Calu3 (cell line): Measurements from ENCODE around the gene PRR19. TPM values are rescaled to one million over a fixed set of nuclear protein-coding genes. Genes with fewer than 3 reads are reported as not detected.

Experiments used
- BruUV-seq: library from RNA; stranded (reverse); fragments of 400-500 nt; replicated peaks from 2 replicates; lab custom pipeline; 2021; lab: Mats Ljungman, UMichigan
- CTCF ChIA-PET: fragments of 300-600 bp; sonication (Branson Sonifier 250); formaldehyde crosslinking; loops from one replicate; lab custom pipeline; 2022; ENCODE audit warnings: antibody characterized with exemption; lab: Charles Lee
- DNase-seq: peaks from one replicate; pipeline ENCODE4 v3.0.0; 2022
- H3K27ac Mint-ChIP-seq: one replicate; pipeline ENCODE4 v1.8.0; 2022; ENCODE audit warnings: mixed read lengths; ENCODE audit not compliant: unreplicated experiment
- H3K27me3 Mint-ChIP-seq: one replicate; pipeline ENCODE4 v1.8.0; 2022; ENCODE audit warnings: mixed read lengths; ENCODE audit not compliant: unreplicated experiment
- H3K36me3 Mint-ChIP-seq: one replicate; pipeline ENCODE4 v1.8.0; 2022; ENCODE audit warnings: mild to moderate bottlenecking, moderate library complexity, mixed read lengths; ENCODE audit not compliant: insufficient read depth, unreplicated experiment
- H3K4me1 Mint-ChIP-seq: one replicate; pipeline ENCODE4 v1.8.0; 2022; ENCODE audit warnings: mild to moderate bottlenecking, low read depth, mixed read lengths; ENCODE audit not compliant: unreplicated experiment
- H3K4me3 Mint-ChIP-seq: one replicate; pipeline ENCODE4 v1.8.0; 2022; ENCODE audit warnings: mild to moderate bottlenecking, low read depth, moderate library complexity, mixed read lengths; ENCODE audit not compliant: unreplicated experiment
- H3K9me3 Mint-ChIP-seq: one replicate; pipeline ENCODE4 v1.8.0; 2022; ENCODE audit warnings: low read depth, mixed read lengths; ENCODE audit not compliant: unreplicated experiment
- CTCF ChIP-seq: fragments of 200-600 bp; IDR thresholded peaks from one replicate; pipeline ENCODE4 v1.8.0; 2022; ENCODE audit warnings: antibody characterized with exemption; ENCODE audit not compliant: unreplicated experiment
- intact Hi-C: fragments of 100-400 bp; cut with micrococcal nuclease; formaldehyde crosslinking; loops from one replicate; pipeline ENCODE4 v1.10.0; 2022; ENCODE audit not compliant: unreplicated experiment
- total RNA-seq: library from RNA; stranded (reverse); gene quantifications from 2 replicates; pipeline ENCODE4 v1.2.3, GENCODE V29; 2022

PRR19 gene
- total RNA-seq, 1 experiment from 2014 or later, result 2.4 TPM

- H3K9me3 Mint-ChIP-seq, result no peaks in the 10 kb centered on the region
- BruUV-seq, result no TSS peak
Observed at GRCh38 chr19:42271861-42272534, 29.9 kb upstream of the PRR19 start.

GRCh38 chr19:42272535-42272897, 29.4 kb upstream of the PRR19 start:
- no peak overlapping the region for H3K4me3 Mint-ChIP-seq
- CTCF ChIA-PET, result interaction anchor here (0.7 kb wide), 1 partner anchor 22 kb away, joined by 3 read pairs; no protein-coding TSS in a partner anchor
- H3K4me1 Mint-ChIP-seq, result peaks cover 8% of the 10 kb centered on the region
- no peak overlapping the region for H3K27ac Mint-ChIP-seq
- H3K9me3 Mint-ChIP-seq, result no peaks in the 10 kb centered on the region
- TF ChIP-seq CTCF, result no peak
- no TSS peak for BruUV-seq
- intact Hi-C loops, result no loop called here
- no peak for DNase-seq
- H3K27me3 Mint-ChIP-seq, result no peaks in the 10 kb centered on the region
- H3K36me3 Mint-ChIP-seq, result peaks cover 13% of the 10 kb centered on the region

More at GRCh38 chr19:42271861-42272534, 29.9 kb upstream of the PRR19 start:
- peaks cover 13% of the 10 kb centered on the region for H3K36me3 Mint-ChIP-seq
- DNase-seq, result no peak
- no peak overlapping the region for H3K4me3 Mint-ChIP-seq
- intact Hi-C loops, result no loop called here
- CTCF ChIA-PET, result interaction anchor here (0.7 kb wide), 1 partner anchor 23 kb away, joined by 3 read pairs; no protein-coding TSS in a partner anchor
- no peak for TF ChIP-seq CTCF
- H3K4me1 Mint-ChIP-seq, result peaks cover 8% of the 10 kb centered on the region
- H3K27ac Mint-ChIP-seq, result no peak overlapping the region
- no peaks in the 10 kb centered on the region for H3K27me3 Mint-ChIP-seq

GRCh38 chr19:42272989-42273406, 28.9 kb upstream of the PRR19 start:
- Mint-ChIP-seq H3K4me1 (peaks cover 10% of the 10 kb centered on the region), H3K27ac (no peak overlapping the region), H3K9me3 (no peaks in the 10 kb centered on the region), H3K4me3 (no peak overlapping the region), H3K36me3 (peaks cover 13% of the 10 kb centered on the region), H3K27me3 (no peaks in the 10 kb centered on the region)
- CTCF ChIA-PET, result interaction anchor here (0.7 kb wide), 1 partner anchor 22 kb away, joined by 3 read pairs; no protein-coding TSS in a partner anchor
- TF ChIP-seq CTCF, result no peak
- no peak for DNase-seq
- no TSS peak for BruUV-seq
- intact Hi-C loops, result no loop called here

GRCh38 chr19:42273407-42274064, 28.4 kb upstream of the PRR19 start:
- no TSS peak for BruUV-seq
- CTCF ChIA-PET, result no interaction called here
- intact Hi-C loops, result no loop called here
- peaks cover 15% of the 10 kb centered on the region for H3K4me1 Mint-ChIP-seq
- TF ChIP-seq CTCF, result no peak
- H3K27me3 Mint-ChIP-seq, result no peaks in the 10 kb centered on the region
- H3K36me3 Mint-ChIP-seq, result peaks cover 14% of the 10 kb centered on the region
- H3K9me3 Mint-ChIP-seq, result no peaks in the 10 kb centered on the region
- no peak for DNase-seq
- H3K27ac Mint-ChIP-seq, result no peak overlapping the region
- H3K4me3 Mint-ChIP-seq, result no peak overlapping the region
